22Rv1 (cell line): Measurements from ENCODE around the gene SLC9A9.

ENCODE experiments used
- ZFX ChIP-seq: fragments of 450-650 bp; IDR thresholded peaks from 2 replicates; pipeline ENCODE4 v1.6.1; 2017; ENCODE audit warnings: antibody characterized with exemption, borderline replicate concordance
- TF ChIP-seq, protein P1 (sequence below): fragments of 450-650 bp; IDR thresholded peaks from 2 replicates; pipeline ENCODE4 v1.5.1; 2017; ENCODE audit warnings: mild to moderate bottlenecking

DNA sequence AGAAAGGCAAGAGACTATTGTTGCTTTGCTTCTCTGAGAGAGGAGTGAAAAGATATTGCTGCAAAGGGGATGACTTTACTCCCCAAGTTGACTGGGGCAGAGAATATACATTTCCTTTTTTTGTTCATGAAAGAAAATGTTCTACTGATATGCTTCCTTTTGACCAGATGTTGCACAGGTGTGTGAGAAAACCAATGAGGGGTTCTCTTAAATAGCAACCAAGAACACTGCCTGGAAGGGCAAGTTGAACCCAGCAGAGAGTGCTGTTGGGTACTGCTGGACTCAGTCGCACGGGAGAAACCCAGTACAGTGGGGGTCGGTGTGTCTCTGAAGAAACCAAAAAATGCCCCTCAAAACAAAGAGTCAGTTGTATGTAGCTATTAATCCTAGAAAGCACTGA is 627.5 kb downstream of the SLC9A9 start:
- TF ChIP-seq, protein P1, sequence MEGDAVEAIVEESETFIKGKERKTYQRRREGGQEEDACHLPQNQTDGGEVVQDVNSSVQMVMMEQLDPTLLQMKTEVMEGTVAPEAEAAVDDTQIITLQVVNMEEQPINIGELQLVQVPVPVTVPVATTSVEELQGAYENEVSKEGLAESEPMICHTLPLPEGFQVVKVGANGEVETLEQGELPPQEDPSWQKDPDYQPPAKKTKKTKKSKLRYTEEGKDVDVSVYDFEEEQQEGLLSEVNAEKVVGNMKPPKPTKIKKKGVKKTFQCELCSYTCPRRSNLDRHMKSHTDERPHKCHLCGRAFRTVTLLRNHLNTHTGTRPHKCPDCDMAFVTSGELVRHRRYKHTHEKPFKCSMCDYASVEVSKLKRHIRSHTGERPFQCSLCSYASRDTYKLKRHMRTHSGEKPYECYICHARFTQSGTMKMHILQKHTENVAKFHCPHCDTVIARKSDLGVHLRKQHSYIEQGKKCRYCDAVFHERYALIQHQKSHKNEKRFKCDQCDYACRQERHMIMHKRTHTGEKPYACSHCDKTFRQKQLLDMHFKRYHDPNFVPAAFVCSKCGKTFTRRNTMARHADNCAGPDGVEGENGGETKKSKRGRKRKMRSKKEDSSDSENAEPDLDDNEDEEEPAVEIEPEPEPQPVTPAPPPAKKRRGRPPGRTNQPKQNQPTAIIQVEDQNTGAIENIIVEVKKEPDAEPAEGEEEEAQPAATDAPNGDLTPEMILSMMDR, result no peak
- TF ChIP-seq ZFX, result no peak
